GM06990 (cell line): ENCODE measurements around the gene SLC25A14.
"Not testable (repeated sequence)": the region's sequence is repeated elsewhere in the genome, so short reads cannot be mapped to it uniquely, and the experiment has no call there.

Source experiments
- DNase-seq: peaks from one replicate; pipeline ENCODE4 v3.0.0-alpha.2; 2011; ENCODE audit not compliant: insufficient read length; ENCODE audit errors: extremely low read depth
- H3K27me3 ChIP-seq: replicated peaks from 2 replicates; pipeline ENCODE4 v1.6.0; 2011; ENCODE audit warnings: low read length; ENCODE audit not compliant: control insufficient read depth, insufficient read depth
- H3K36me3 ChIP-seq: 2 replicates; pipeline ENCODE4 v1.5.1; 2011; ENCODE audit warnings: low read length; ENCODE audit not compliant: control insufficient read depth, insufficient read depth
- H3K4me3 ChIP-seq: replicated peaks from 2 replicates; pipeline ENCODE4 v1.5.1; 2011; ENCODE audit warnings: low read depth, mild to moderate bottlenecking, control low read depth, low read length
- TF ChIP-seq, protein P1 (sequence below): IDR thresholded peaks from 2 replicates; pipeline ENCODE4 v1.5.1; 2011; ENCODE audit warnings: low read length, control low read depth, mild to moderate bottlenecking, inconsistent platforms; ENCODE audit not compliant: insufficient read depth, poor library complexity, severe bottlenecking

SLC25A14 gene

DNA sequence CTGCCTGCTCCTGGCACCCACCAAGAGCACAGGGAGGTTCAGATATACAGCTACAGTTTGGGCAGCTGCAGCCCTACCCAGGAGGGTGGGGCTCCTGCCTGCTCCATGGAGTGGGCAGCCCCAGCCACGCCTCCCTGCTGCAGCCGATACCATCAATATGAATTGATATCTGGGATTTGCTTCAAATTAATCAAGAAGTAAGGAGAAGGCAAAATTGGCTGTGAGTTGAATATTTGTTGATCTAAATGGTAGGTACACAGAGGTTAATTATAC is 39.8 kb upstream of the SLC25A14 start:
- no peak for DNase-seq
- TF ChIP-seq, protein P1, sequence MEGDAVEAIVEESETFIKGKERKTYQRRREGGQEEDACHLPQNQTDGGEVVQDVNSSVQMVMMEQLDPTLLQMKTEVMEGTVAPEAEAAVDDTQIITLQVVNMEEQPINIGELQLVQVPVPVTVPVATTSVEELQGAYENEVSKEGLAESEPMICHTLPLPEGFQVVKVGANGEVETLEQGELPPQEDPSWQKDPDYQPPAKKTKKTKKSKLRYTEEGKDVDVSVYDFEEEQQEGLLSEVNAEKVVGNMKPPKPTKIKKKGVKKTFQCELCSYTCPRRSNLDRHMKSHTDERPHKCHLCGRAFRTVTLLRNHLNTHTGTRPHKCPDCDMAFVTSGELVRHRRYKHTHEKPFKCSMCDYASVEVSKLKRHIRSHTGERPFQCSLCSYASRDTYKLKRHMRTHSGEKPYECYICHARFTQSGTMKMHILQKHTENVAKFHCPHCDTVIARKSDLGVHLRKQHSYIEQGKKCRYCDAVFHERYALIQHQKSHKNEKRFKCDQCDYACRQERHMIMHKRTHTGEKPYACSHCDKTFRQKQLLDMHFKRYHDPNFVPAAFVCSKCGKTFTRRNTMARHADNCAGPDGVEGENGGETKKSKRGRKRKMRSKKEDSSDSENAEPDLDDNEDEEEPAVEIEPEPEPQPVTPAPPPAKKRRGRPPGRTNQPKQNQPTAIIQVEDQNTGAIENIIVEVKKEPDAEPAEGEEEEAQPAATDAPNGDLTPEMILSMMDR: no peak
- Histone ChIP-seq H3K27me3 (no peaks in the 10 kb centered on the region), H3K36me3 (no peaks in the 10 kb centered on the region), H3K4me3 (no peak overlapping the region)

DNA sequence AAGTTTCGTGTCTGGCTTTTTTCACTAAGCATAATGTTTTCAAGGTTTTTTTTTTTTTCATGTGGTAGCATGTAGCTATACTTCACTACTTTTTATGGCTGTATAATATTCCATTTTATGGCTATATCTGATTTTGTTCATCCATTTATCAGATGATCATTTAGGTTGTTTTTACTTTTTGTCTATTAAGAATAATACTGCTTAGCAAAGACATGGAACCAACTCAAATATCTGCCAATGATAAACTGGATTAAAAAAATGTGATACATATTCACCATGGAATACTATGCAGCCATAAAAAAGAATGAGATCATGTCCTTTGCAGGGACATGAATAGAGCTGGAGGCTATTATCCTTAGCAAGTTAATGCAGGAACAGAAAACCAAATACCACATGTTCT is 38.3 kb upstream of the SLC25A14 start:
- DNase-seq: no peak
- Histone ChIP-seq H3K4me3 (no peak overlapping the region), H3K36me3 (no peaks in the 10 kb centered on the region), H3K27me3 (no peaks in the 10 kb centered on the region)
- TF ChIP-seq, protein P1: no peak

DNA sequence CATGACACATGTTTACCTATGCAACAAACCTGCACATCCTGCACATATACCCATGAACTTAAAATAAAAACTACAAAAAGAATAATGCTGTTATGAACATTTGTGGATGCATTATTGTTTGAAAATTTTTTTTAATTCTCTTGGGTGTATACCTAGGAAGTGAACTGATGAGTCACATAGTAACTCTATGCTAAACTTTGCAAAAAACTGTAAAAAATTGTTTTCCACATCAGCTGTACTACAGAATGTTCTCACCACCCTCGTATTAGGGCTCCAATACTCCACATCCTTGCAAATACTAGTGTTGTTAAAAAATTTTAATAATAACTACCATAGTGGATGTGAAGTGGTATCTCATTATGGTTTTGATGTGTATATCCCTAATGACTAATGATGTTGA is 37.7 kb upstream of the SLC25A14 start:
- no peak for DNase-seq
- TF ChIP-seq, protein P1: no peak
- H3K36me3 ChIP-seq: no peaks in the 10 kb centered on the region
- H3K27me3 ChIP-seq: no peaks in the 10 kb centered on the region
- no peak overlapping the region for H3K4me3 ChIP-seq

DNA sequence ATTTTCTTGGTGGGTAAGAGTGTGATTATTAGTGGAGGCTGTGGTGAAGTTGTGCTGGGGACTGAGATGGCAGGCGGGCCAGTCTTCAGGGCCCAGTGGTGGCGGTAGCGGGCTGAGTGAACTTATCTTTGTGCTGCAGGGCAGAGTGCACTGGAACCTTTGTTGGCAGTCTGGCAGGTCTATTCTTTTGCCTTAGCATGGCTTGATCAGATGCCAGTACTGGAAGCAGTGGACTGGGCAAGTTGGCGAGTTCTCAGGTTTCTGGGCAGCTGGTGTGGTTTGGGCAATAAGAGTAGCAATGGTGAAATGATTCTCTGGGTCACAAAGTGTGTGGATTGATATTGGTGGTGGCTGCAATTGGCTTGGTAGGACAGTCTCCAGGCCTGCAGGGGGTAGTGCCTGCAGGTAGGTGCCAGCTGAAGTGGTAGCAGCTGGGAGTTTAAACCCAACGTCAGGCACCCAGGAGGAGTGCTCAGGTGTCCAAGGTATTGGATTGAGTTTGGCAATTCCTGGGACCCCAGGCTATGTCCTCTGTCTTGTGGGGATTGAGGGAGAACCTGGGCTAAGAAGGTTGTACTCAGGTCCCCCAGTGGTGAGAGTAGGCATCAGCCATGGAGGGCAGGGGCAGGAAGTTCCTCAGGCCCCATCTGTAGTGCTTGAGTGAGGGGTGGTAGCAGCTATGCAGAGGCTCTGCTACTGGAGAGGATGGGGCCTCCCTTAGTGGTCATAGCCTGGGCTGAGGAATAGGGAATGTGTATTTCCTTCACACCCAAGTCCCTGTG is 34.9 kb upstream of the SLC25A14 start:
- DNase-seq: no peak
- no peak overlapping the region for H3K4me3 ChIP-seq
- no peaks in the 10 kb centered on the region for H3K27me3 ChIP-seq
- TF ChIP-seq, protein P1: no peak
- no peaks in the 10 kb centered on the region for H3K36me3 ChIP-seq

DNA sequence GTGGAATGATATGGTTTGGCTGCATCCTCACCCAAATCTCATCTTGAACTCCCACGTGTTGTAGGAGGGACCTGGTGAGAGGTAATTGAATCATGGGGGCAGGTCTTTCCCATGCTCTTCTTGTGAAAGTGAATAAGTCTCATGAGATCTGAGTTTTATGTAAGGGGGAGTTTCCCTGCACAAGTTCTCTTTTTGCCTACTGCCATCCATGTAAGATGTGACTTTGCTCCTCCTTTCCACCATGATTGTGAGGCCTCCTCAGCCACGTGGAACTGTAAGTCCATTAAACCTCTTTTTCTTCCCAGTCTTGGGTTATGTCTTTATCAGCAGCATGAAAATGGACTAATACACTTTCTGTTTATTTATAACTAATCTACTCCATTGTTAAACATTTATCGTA is 19.8 kb upstream of the SLC25A14 start:
- not testable (repeated sequence) for H3K4me3 ChIP-seq, DNase-seq, H3K27me3 ChIP-seq, H3K36me3 ChIP-seq

DNA sequence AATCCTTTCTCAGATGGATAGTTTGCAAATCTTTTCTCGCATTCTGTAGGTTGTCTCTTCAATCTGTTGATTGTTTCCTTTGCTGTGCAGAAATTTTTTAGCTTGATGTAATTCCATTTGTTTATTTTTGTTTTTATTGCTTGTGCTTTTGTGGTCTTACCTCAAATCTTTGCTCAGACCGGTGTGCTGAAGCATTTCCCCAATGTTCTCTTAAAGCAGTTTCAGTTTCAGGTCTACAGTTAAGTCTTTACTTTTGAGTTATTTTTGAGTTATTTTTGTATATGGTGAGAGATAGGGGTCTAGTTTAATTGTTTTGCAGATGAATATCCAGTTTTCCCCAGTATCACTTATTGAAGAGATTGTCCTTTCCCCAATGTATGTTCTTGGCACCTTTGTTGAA is 18.2 kb upstream of the SLC25A14 start:
- DNase-seq: no peak
- TF ChIP-seq, protein P1: no peak
- no peaks in the 10 kb centered on the region for H3K36me3 ChIP-seq
- H3K27me3 ChIP-seq: no peaks in the 10 kb centered on the region
- no peak overlapping the region for H3K4me3 ChIP-seq
